Tibial nerve (tissue), 4 donors: ENCODE results near the gene POLR1B.

Experiments used
- CTCF ChIP-seq, 5 experiments: fragments of 200-600 bp in 3 of 5; fragments of 450-650 bp in 2 of 5; sonication (generic) in 3 of 5; IDR thresholded peaks; one replicate each; pipeline ENCODE4 v1.5.1; 2016 to 2019; ENCODE audit warnings: antibody characterized with exemption in 5 of 5, mild to moderate bottlenecking in 3 of 5, moderate library complexity in 2 of 5
- EP300 ChIP-seq, 2 donors: sonication (generic); formaldehyde crosslinking; IDR thresholded peaks; one replicate each; pipeline ENCODE4 v1.6.1; 2017; ENCODE audit warnings: antibody characterized with exemption in 2 of 2, mild to moderate bottlenecking in 1 of 2

GRCh38 chr2:112622528-112622849 is 80.2 kb downstream of the POLR1B start:
- no peak for TF ChIP-seq CTCF (IDR thresholded peaks at IDR 0.05)
- TF ChIP-seq EP300 (IDR thresholded peaks at IDR 0.05), result no peak
